HG03439 (cell line): ENCODE measurements around the gene IRX2.

Experiments
- ATAC-seq: cut with Tn5 transposase; IDR thresholded peaks from one replicate; pipeline ENCODE4 v1.9.1; 2021; ENCODE audit warnings: mild to moderate bottlenecking, moderate library complexity; ENCODE audit not compliant: unreplicated experiment

Gene IRX2

GRCh38 chr5:2742921-2743679, 8.4 kb downstream of the IRX2 start:
- no peak for ATAC-seq

- no peak for ATAC-seq
Measured at GRCh38 chr5:2741956-2742355, 9.5 kb downstream of the IRX2 start.

- ATAC-seq = no peak
Measured at GRCh38 chr5:2740876-2741555, 10.5 kb downstream of the IRX2 start.

GRCh38 chr5:2740051-2740875, 11.2 kb downstream of the IRX2 start:
- no peak for ATAC-seq

GRCh38 chr5:2739360-2740050, 12.0 kb downstream of the IRX2 start:
- ATAC-seq = no peak

- ATAC-seq = no peak
Measured at GRCh38 chr5:2738700-2739359, 12.6 kb downstream of the IRX2 start.

GRCh38 chr5:2738156-2738699, 13.2 kb downstream of the IRX2 start:
- ATAC-seq = no peak

GRCh38 chr5:2737273-2738155, 14.0 kb downstream of the IRX2 start:
- ATAC-seq = no peak

- ATAC-seq = no peak
Measured at GRCh38 chr5:2736872-2737271, 14.6 kb downstream of the IRX2 start.

GRCh38 chr5:2735996-2736395, 15.5 kb downstream of the IRX2 start:
- ATAC-seq = no peak

- ATAC-seq = no peak
Measured at GRCh38 chr5:2732850-2733249, 18.6 kb downstream of the IRX2 start.

GRCh38 chr5:2732004-2732403, 19.5 kb downstream of the IRX2 start:
- ATAC-seq = no peak

- no peak for ATAC-seq
Measured at GRCh38 chr5:2729189-2729588, 22.3 kb downstream of the IRX2 start.

- ATAC-seq = no peak
Measured at GRCh38 chr5:2727550-2727949, 23.9 kb downstream of the IRX2 start.

GRCh38 chr5:2725980-2726765, 25.3 kb downstream of the IRX2 start:
- no peak for ATAC-seq

- no peak for ATAC-seq
Measured at GRCh38 chr5:2724831-2725230, 26.6 kb downstream of the IRX2 start.

GRCh38 chr5:2724031-2724581, 27.4 kb downstream of the IRX2 start:
- no peak for ATAC-seq

- no peak for ATAC-seq
Measured at GRCh38 chr5:2722901-2723300, 28.6 kb downstream of the IRX2 start.
